HCT116 (cell line): ENCODE results near the gene EXOC4. TPM values are rescaled to one million over a fixed set of nuclear protein-coding genes. Genes with fewer than 3 reads are reported as not detected.

Experiments
- ATAC-seq: fragments of 200-7000 bp; cut with Tn5 transposase; 2 replicates; pipeline ENCODE4 v1.9.1; 2020; ENCODE audit warnings: mild to moderate bottlenecking, moderate library complexity
- BruUV-seq: library from RNA; stranded (reverse); fragments of 400-500 nt; replicated peaks from 2 replicates; lab custom pipeline; 2021; lab: Mats Ljungman, UMichigan
- CTCF ChIA-PET: fragments of 300-600 bp; sonication (Branson Sonifier 250); formaldehyde crosslinking; loops from one replicate; lab custom pipeline; 2021; ENCODE audit warnings: antibody characterized with exemption; lab: Charles Lee
- POLR2A ChIA-PET: fragments of 300-600, 350-600 bp; sonication (Branson Sonifier 250); formaldehyde crosslinking; loops from one replicate; lab custom pipeline; 2021; ENCODE audit warnings: antibody characterized with exemption; lab: Charles Lee
- RAD21 ChIA-PET, 2 experiments: fragments of 300-600 bp; sonication (Branson Sonifier 250); formaldehyde crosslinking; loops; one replicate each; lab custom pipeline; 2023; ENCODE audit warnings: low total read pairs in 2 of 2; ENCODE audit not compliant: uncharacterized antibody in 2 of 2, unreplicated experiment in 2 of 2, low non-redundant PET in 1 of 2; lab: Charles Lee
- DNase-seq: peaks from one replicate; pipeline ENCODE4 v3.0.0-alpha.2; 2010; ENCODE audit warnings: low read depth, low spot score
- H2AFZ ChIP-seq: fragments of 200-600 bp; shearing (Covaris generic), sonication (generic); 2 replicates; pipeline ENCODE4 v1.6.1; 2017; ENCODE audit warnings: low read depth, mixed run types, mixed read lengths, antibody characterized with exemption, low read length; ENCODE audit not compliant: poor library complexity, severe bottlenecking
- H3K27ac ChIP-seq: 2 replicates; pipeline ENCODE4 v1.5.1; 2012; ENCODE audit warnings: low read depth, low read length
- H3K27me3 ChIP-seq: fragments of 200-600 bp; sonication (generic); 2 replicates; pipeline ENCODE4 v1.6.1; 2016; ENCODE audit warnings: mixed run types, low read length, mixed read lengths; ENCODE audit not compliant: insufficient read depth
- H3K36me3 ChIP-seq, 2 experiments: fragments of 200-500 bp in 1 of 2; fragments of 200-600 bp in 1 of 2; sonication (Bioruptor generic) in 1 of 2; sonication (generic) in 1 of 2; 2 replicates each; pipeline versions ENCODE4 v1.5.1 to v1.6.1; 2014 to 2016; ENCODE audit warnings: low read length in 2 of 2, inconsistent platforms in 1 of 2, mixed read lengths in 1 of 2, mixed run types in 1 of 2; ENCODE audit not compliant: insufficient read depth in 2 of 2, control insufficient read depth in 1 of 2
- H3K4me1 ChIP-seq, 2 experiments: fragments of 200-600 bp in 1 of 2; sonication (generic) in 1 of 2; 2 replicates each; pipeline versions ENCODE4 v1.5.1 to v1.6.1; 2012 to 2017; ENCODE audit warnings: low read length in 2 of 2, inconsistent platforms in 1 of 2, mild to moderate bottlenecking in 1 of 2, mixed read lengths in 1 of 2, mixed run types in 1 of 2, moderate library complexity in 1 of 2; ENCODE audit not compliant: insufficient read depth in 2 of 2, control insufficient read depth in 1 of 2
- H3K4me2 ChIP-seq: fragments of 200-600 bp; sonication (generic); 2 replicates; pipeline ENCODE4 v1.6.1; 2017; ENCODE audit warnings: mixed run types, low read length, mixed read lengths
- H3K4me3 ChIP-seq, 2 experiments: fragments of 200-600 bp in 1 of 2; sonication (generic) in 1 of 2; replicated peaks in 1 of 2; 2 replicates each; pipeline ENCODE4 v1.5.1; 2011 to 2016; ENCODE audit warnings: low read length in 2 of 2, control low read depth in 1 of 2, low read depth in 1 of 2, mild to moderate bottlenecking in 1 of 2, mixed read lengths in 1 of 2, mixed run types in 1 of 2
- H3K79me2 ChIP-seq: fragments of 200-600 bp; sonication (generic); 2 replicates; pipeline ENCODE4 v1.6.1; 2017; ENCODE audit warnings: mild to moderate bottlenecking, mixed run types, low read length, moderate library complexity, mixed read lengths; ENCODE audit not compliant: insufficient read depth
- H3K9ac ChIP-seq: fragments of 200-600 bp; sonication (generic); 2 replicates; pipeline ENCODE4 v1.6.1; 2016; ENCODE audit warnings: low read length, mixed read lengths
- H3K9me2 ChIP-seq: fragments of 200-600 bp; sonication (generic), shearing (Covaris generic); 2 replicates; pipeline ENCODE4 v1.6.1; 2017; ENCODE audit warnings: mixed run types, mild to moderate bottlenecking, moderate library complexity; ENCODE audit not compliant: insufficient read depth
- H3K9me3 ChIP-seq, 2 experiments: fragments of 200-500 bp in 1 of 2; fragments of 200-600 bp in 1 of 2; sonication (Bioruptor generic) in 1 of 2; sonication (generic) in 1 of 2; 2 replicates each; pipeline ENCODE4 v1.6.1; 2014 to 2017; ENCODE audit warnings: low read length in 2 of 2, mixed read lengths in 2 of 2, inconsistent platforms in 1 of 2, low read depth in 1 of 2, mild to moderate bottlenecking in 1 of 2, mixed run types in 1 of 2, moderate library complexity in 1 of 2; ENCODE audit not compliant: control insufficient read depth in 1 of 2, insufficient read depth in 1 of 2
- H4K20me1 ChIP-seq: fragments of 200-600 bp; sonication (generic), shearing (Covaris generic); 2 replicates; pipeline ENCODE4 v1.6.1; 2017; ENCODE audit warnings: mixed run types, mild to moderate bottlenecking, moderate library complexity; ENCODE audit not compliant: insufficient read depth
- CEBPB ChIP-seq: IDR thresholded peaks from 2 replicates; pipeline ENCODE4 v1.6.1; 2012; ENCODE audit warnings: low read depth
- ELF1 ChIP-seq: IDR thresholded peaks from 2 replicates; pipeline ENCODE4 v1.6.1; 2012; ENCODE audit warnings: low read depth, borderline replicate concordance
- EZH2 ChIP-seq: fragments of 200-600 bp; sonication (generic); IDR thresholded peaks from 2 replicates; pipeline ENCODE4 v1.6.1; 2017; ENCODE audit warnings: antibody characterized with exemption, mixed run types
- FOSL1 ChIP-seq: IDR thresholded peaks from 2 replicates; pipeline ENCODE4 v1.6.1; 2012; ENCODE audit warnings: low read depth
- JUND ChIP-seq: IDR thresholded peaks from 2 replicates; pipeline ENCODE4 v1.6.1; 2012
- POLR2AphosphoS5 ChIP-seq: IDR thresholded peaks from 2 replicates; pipeline ENCODE4 v1.6.1; 2011; ENCODE audit warnings: mild to moderate bottlenecking, low read depth, low read length, moderate library complexity
- SIN3A ChIP-seq: IDR thresholded peaks from 2 replicates; pipeline ENCODE4 v1.6.1; 2012; ENCODE audit warnings: low read depth
- SRF ChIP-seq: IDR thresholded peaks from 2 replicates; pipeline ENCODE4 v1.6.1; 2012; ENCODE audit warnings: low read depth
- ZBTB33 ChIP-seq: IDR thresholded peaks from 2 replicates; pipeline ENCODE4 v1.6.1; 2011; ENCODE audit warnings: mild to moderate bottlenecking, low read length, moderate library complexity; ENCODE audit not compliant: insufficient replicate concordance; ENCODE audit errors: extremely low read depth
- ZFX ChIP-seq: fragments of 450-650 bp; IDR thresholded peaks from 2 replicates; pipeline ENCODE4 v1.6.1; 2017
- intact Hi-C: fragments of 100-400 bp; cut with micrococcal nuclease; formaldehyde crosslinking; loops from 2 replicates; pipeline ENCODE4 v1.10.0; 2022
- total RNA-seq: library from RNA; stranded (reverse); gene quantifications from one replicate; pipeline ENCODE4 v1.2.1, GENCODE V29; 2021; ENCODE audit not compliant: unreplicated experiment
- TF ChIP-seq, protein P1 (sequence below): IDR thresholded peaks from 2 replicates; pipeline ENCODE4 v1.6.1; 2012; ENCODE audit warnings: low read depth

The EXOC4 gene
- total RNA-seq, 1 experiment from 2014 or later = 40.3 TPM

GRCh38 chr7:133391206-133391605 lies 138.3 kb downstream of the EXOC4 start:
- RAD21 ChIA-PET = no interaction called here
- Histone ChIP-seq H3K4me2 (no peak overlapping the region), H3K79me2 (no peaks in the 10 kb centered on the region), H3K36me3 (no peaks in the 10 kb centered on the region), H3K9me3 (no peaks in the 10 kb centered on the region), H2AFZ (no peak overlapping the region), H3K4me3 (no peak overlapping the region), H3K27me3 (no peaks in the 10 kb centered on the region), H3K9ac (no peak overlapping the region), H3K9me2 (no peaks in the 10 kb centered on the region), H3K27ac (no peak overlapping the region), H4K20me1 (no peaks in the 10 kb centered on the region), H3K4me1 (no peaks in the 10 kb centered on the region)
- no peak for ATAC-seq
- no peak for DNase-seq
- POLR2A ChIA-PET = no interaction called here
- BruUV-seq = no TSS peak
- intact Hi-C loops = no loop called here
- CTCF ChIA-PET = no interaction called here
- no peak for TF ChIP-seq EZH2
- TF ChIP-seq CEBPB = no peak
- no peak for TF ChIP-seq JUND
- TF ChIP-seq ZBTB33 = no peak
- no peak for TF ChIP-seq ELF1

DNA sequence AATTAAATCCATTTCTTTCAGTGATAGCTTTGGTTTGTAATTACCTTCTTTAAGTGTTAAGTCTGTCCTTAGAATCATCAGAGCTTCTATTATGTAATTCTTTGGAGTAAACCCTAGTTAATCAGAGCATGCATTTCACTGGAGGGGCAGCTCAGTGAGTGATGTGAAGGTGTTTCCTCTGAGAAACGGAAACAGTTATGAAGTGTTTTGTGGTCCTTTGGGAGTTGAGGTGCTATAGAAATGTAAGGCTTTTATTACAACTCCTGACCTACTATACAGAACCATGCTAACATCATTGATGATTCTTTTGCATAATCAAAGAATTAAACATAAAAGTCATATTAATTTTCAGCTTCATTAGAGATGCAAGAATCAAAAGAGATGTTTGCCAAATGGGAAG lies 141.5 kb downstream of the EXOC4 start:
- H3K79me2 ChIP-seq = no peaks in the 10 kb centered on the region
- POLR2A ChIA-PET = no interaction called here
- H3K27ac ChIP-seq = no peak overlapping the region
- no peak overlapping the region for H2AFZ ChIP-seq
- H3K9me2 ChIP-seq = no peaks in the 10 kb centered on the region
- BruUV-seq = no TSS peak
- H3K4me2 ChIP-seq = no peak overlapping the region
- no peaks in the 10 kb centered on the region for H3K27me3 ChIP-seq
- no peak overlapping the region for H3K4me3 ChIP-seq
- no peak for ATAC-seq
- intact Hi-C loops = no loop called here
- CTCF ChIA-PET = no interaction called here
- H4K20me1 ChIP-seq = no peaks in the 10 kb centered on the region
- no peaks in the 10 kb centered on the region for H3K9me3 ChIP-seq
- no peak for DNase-seq
- no peaks in the 10 kb centered on the region for H3K36me3 ChIP-seq
- RAD21 ChIA-PET = no interaction called here
- TF ChIP-seq ZBTB33 = no peak
- no peak for TF ChIP-seq SRF
- TF ChIP-seq, protein P1, sequence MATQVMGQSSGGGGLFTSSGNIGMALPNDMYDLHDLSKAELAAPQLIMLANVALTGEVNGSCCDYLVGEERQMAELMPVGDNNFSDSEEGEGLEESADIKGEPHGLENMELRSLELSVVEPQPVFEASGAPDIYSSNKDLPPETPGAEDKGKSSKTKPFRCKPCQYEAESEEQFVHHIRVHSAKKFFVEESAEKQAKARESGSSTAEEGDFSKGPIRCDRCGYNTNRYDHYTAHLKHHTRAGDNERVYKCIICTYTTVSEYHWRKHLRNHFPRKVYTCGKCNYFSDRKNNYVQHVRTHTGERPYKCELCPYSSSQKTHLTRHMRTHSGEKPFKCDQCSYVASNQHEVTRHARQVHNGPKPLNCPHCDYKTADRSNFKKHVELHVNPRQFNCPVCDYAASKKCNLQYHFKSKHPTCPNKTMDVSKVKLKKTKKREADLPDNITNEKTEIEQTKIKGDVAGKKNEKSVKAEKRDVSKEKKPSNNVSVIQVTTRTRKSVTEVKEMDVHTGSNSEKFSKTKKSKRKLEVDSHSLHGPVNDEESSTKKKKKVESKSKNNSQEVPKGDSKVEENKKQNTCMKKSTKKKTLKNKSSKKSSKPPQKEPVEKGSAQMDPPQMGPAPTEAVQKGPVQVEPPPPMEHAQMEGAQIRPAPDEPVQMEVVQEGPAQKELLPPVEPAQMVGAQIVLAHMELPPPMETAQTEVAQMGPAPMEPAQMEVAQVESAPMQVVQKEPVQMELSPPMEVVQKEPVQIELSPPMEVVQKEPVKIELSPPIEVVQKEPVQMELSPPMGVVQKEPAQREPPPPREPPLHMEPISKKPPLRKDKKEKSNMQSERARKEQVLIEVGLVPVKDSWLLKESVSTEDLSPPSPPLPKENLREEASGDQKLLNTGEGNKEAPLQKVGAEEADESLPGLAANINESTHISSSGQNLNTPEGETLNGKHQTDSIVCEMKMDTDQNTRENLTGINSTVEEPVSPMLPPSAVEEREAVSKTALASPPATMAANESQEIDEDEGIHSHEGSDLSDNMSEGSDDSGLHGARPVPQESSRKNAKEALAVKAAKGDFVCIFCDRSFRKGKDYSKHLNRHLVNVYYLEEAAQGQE = no peak
- no peak for TF ChIP-seq FOSL1
- TF ChIP-seq POLR2AphosphoS5 = no peak
- TF ChIP-seq SIN3A = no peak
- TF ChIP-seq ZFX = no peak
- TF ChIP-seq, all 23 proteins: peak for 0
- Histone ChIP-seq H3K9ac (no peak overlapping the region), H3K4me1 (no peaks in the 10 kb centered on the region)
